ENCODE data around the gene LRP4.

LRP4 gene

GRCh38 chr11:46895821-46896220 lies 22.5 kb downstream of the LRP4 start:
- FAIRE-seq, result no peak
- no peak for DNase-seq (ENCODE audit: low spot score)

GRCh38 chr11:46894961-46895360 lies 23.4 kb downstream of the LRP4 start:
- FAIRE-seq (no peak), DNase-seq (ENCODE audit: low spot score) (no peak)

DNA sequence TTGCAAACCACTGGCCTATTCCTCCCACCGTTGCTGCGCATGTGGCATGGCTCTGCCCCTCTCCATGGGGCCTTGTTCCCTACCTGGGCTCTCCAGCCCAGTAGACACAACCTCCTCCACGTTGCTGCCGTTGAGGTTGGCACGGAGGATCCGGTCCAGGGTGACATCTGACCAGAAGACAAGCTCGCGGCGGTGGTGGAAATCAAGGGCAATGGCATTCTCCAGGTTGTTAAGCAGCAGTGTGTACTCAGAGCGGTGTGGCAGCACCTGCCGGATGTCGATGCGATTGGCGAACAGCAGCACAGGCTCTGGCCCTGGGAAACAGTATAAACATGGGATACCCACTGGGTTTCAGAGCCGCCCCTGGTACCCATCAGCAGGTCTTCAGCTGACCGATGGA lies 23.8 kb downstream of the LRP4 start:
- FAIRE-seq (no peak), DNase-seq (ENCODE audit: low spot score) (no peak)

- DNase-seq (ENCODE audit: low spot score) (no peak), FAIRE-seq (no peak)
Observed at GRCh38 chr11:46892838-46893237, 25.5 kb downstream of the LRP4 start.

DNA sequence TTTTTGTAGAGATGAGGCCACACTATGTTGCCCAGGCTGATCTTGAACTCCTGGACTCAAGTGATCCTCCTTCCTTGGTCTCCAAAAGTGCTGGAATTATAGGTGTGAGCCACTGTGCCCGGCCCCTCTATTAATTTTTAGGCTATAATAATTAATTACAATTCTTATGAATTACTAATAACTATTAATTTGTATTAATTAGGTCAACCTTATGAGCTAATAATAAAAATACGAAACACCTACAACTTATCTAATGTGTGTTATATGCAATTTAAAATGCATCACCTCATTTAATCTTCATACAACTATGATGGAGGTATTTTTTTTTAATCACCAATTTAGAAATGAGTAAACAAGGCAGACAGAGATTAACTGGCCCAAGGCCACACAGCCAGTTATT lies 26.2 kb downstream of the LRP4 start:
- DNase-seq (ENCODE audit: low spot score), result no peak
- no peak for FAIRE-seq

DNA sequence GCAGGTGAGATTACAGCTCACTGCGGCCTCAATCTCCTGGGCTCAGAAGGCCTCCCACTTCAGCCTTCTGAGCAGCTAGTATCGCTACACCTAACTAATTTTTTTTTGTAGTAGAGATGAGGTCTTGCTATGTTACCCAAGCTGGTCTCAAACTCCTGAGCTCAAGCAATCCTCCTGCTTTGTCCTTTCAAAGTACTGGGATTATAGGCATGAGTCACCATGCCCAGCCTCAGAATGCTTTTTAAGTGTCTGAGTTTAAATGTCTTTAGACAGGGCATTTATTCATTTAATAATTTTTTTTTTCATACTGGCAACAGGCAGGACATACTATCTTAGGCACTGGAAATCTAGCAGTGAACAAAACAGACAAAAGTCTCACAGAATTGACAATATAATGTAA lies 27.7 kb downstream of the LRP4 start:
- DNase-seq (ENCODE audit: low spot score) (no peak), FAIRE-seq (no peak)

GRCh38 chr11:46889689-46890475 lies 28.5 kb downstream of the LRP4 start:
- FAIRE-seq, result no peak
- peak; percentile 43 for DNase-seq (ENCODE audit: low spot score)

DNA sequence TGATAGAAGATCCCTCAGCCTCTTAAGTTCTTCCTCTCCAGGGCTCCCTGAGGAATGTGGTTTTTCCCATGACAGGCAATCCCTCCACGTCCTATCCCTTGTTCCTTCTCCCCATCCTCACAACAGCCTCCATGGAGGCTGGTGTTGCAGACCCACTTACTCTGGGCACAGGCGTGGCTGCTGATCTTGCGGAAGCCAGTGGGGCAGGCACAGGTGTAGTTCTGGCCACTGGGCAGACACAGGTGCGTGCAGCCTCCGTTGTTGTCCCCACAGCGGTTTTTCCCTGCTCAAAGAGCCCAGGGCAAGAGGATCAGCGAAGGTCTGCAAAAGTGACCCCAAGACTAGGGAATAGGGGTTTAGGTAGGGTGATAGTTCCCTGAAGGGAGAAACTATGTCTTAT lies 29.1 kb downstream of the LRP4 start:
- FAIRE-seq (no peak), DNase-seq (ENCODE audit: low spot score) (no peak)

- no peak for DNase-seq (ENCODE audit: low spot score)
- no peak for FAIRE-seq
Observed at GRCh38 chr11:46888636-46889035, 29.7 kb downstream of the LRP4 start.

DNA sequence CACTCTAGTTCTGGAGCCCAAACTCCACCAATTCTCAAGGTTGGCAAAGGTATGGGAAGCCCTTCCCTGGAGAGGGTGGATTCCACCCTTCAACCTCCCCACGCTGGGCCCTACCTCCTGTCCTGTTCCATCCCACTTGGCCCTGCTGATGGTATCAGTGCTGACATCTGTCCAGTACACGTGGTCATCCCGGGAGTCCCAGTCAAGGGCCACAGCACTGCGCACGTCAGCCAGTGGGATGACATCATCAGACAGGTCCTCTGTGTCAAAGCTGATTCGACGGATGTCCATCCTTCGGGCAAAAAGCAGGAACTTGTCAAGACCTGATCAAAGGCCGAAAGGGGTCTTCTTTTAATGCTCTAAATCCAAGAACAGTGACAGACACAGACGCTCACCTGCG lies 32.1 kb downstream of the LRP4 start:
- DNase-seq (ENCODE audit: low spot score) (no peak), FAIRE-seq (no peak)

DNA sequence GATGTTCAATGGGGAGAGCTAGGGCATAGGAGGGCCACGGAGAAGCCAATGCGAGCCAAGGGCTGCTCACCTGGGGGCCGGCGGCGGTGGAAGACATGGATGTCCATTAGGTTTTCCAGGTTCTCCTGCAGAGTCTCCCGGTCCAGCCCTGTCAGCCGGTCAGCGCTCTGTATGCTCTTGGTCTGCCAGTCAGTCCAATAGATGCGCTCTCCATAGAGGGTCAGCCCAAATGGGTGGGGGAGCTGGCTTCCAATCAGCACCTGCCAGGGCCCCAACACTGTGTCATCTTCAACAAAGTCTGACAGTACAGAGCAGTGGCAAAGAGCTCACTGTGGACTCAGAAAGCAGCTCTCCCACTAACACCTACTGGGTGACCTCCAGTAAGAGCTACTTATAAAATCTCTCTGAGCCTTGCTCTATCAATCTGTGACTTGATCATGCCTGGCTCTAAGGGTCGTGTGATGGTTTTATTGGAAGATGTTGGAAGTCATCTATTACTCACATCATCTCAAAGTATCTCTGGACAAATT lies 39.2 kb downstream of the LRP4 start:
- FAIRE-seq (no peak), DNase-seq (ENCODE audit: low spot score) (no peak)

- FAIRE-seq (no peak), DNase-seq (ENCODE audit: low spot score) (no peak)
Observed at GRCh38 chr11:46877580-46877979, 40.8 kb downstream of the LRP4 start.

DNA sequence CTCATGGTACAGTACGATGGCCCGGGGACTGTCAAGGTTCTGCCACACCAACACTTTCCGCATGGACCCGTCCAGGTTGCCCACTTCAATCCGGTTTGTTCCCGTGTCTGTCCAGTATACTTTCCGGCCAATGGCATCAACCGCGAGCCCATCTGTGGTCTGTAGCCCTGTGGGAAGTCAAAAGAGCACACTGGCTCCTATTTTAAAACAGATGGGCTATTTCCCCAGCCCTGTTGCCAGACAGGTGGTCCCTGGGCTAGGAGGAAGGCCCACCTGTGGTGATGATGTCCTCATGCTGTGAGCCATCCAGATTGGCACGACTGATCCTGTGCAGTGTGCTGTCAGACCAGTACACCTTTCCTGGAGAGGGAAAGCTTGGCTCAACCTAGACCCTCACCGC lies 41.9 kb downstream of the LRP4 start:
- FAIRE-seq, result no peak
- no peak for DNase-seq (ENCODE audit: low spot score)

DNA sequence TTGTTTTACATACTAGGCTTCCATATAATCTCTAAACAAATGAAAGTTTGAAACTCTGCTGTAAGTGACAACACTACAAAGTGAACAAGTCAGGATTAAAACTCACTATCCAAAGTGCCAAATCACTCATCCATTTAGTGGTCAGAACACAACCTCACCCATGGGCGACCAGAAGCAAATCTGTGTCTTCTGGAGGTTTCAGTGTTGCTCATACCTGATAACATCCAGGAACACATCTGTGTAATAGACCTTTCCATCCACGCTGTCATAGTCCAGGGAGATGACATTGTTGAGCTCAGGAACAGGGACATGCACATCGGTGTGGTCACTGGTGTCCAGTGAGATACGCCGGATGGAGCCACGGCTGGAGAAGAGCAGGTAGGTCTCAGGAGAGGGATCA lies 43.8 kb downstream of the LRP4 start:
- DNase-seq (ENCODE audit: low spot score) (no peak), FAIRE-seq (no peak)

DNA sequence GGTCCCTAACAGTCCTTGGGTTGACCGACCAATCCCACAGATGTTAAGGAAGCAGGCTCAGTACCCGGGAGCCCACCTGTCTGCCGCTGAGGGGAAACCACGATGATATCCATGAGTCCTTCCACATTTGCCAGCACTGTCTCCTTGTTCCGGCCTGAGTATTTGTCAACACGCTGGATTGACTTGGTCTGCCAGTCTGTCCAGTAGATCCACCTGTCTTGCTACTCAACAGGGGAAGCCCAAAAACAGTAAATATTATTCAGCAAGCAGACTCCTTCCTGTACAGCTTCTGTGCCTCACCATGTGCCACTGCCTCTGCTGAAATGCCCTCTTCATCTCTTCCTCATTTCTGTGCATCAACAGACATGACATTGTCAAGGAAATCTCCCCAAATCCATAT lies 49.4 kb downstream of the LRP4 start:
- DNase-seq (ENCODE audit: low spot score), result no peak
- no peak for FAIRE-seq

GRCh38 chr11:46865340-46865739 lies 53.0 kb downstream of the LRP4 start:
- FAIRE-seq (no peak), DNase-seq (ENCODE audit: low spot score) (no peak)

DNA sequence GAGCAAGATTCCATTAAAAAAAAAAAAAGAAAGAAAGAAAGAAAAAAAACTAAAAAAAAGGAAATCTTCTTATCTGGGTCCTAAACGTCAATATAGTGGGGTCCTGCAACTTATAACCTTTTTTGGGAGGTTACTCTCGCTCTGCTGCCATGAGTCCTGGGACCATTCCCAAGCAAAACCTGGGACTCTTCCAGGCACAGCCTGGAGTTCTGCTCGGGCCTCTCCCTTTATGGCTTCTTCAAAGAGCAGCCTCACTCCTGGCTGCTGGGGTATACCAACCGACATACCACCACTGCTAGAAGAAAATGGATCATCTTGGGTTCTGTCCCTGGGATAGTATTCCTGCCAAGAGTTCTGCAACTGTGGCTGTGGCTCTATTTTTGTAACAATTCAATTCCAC lies 58.1 kb downstream of the LRP4 start:
- FAIRE-seq (no peak), DNase-seq (ENCODE audit: low spot score) (no peak)

DNA sequence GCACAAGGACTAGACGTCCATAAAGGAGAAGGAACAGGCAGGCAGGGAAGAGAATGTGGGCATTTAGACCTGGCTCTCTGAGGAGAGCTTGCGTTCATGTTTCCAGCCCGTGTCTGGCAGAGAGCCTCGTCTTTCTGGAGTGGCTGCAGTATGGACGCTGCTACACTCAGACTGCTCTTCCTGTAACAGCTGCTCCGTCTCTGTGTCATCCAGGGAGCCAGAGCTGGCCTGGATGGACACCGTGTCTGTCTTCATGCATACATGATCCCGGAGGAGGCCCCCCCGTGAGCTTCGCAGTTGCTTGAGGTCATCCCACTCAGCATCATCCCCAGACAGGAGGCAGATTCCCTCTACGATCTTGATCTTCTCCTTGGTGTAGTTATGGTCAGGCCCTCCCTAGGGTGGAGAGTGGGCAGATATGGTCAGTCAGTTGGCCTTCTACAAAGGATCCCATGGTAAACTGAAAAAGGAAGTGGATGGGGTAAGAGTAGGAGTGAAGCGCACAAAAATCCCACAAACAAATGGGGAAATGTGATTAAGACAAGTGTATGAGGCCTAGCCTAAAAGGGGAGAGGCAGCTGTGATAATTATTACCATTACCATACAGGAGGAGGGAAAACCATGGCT lies 59.3 kb downstream of the LRP4 start:
- no peak for DNase-seq (ENCODE audit: low spot score)
- FAIRE-seq, result no peak

GRCh38 chr11:46857666-46858065 lies 60.7 kb downstream of the LRP4 start:
- FAIRE-seq (no peak), DNase-seq (ENCODE audit: low spot score) (no peak)

- DNase-seq (ENCODE audit: low spot score) (no peak), FAIRE-seq (no peak)
Observed at GRCh38 chr11:46856605-46857343, 61.6 kb downstream of the LRP4 start.

- FAIRE-seq (no peak), DNase-seq (ENCODE audit: low spot score) (no peak)
Observed at GRCh38 chr11:46855863-46856262, 62.5 kb downstream of the LRP4 start.

- DNase-seq (ENCODE audit: low spot score) (no peak), FAIRE-seq (no peak)
Observed at GRCh38 chr11:46855167-46855566, 63.2 kb downstream of the LRP4 start.
